Activated T-helper 1 cell treated with anti-CD3 and anti-CD28 coated beads, Interleukin-12 subunit alpha, Interleukin-12 subunit beta, Interleukin-2, Interleukin-4 antibody, amounts not matched to agents 30 ng/mL and 10 ng/mL and 1 ng/mL, durations not matched to agents 14 hours and 24 hours and 36 hours (primary cell): ENCODE results near the gene NUBPL. TPM values are rescaled to one million over a fixed set of nuclear protein-coding genes. Genes with fewer than 3 reads are reported as not detected.
"Not testable (repeated sequence)": the region's sequence is repeated elsewhere in the genome, so short reads cannot be mapped to it uniquely, and the experiment has no call there.

Experiments
- DNase-seq: peaks from one replicate; pipeline ENCODE4 v3.0.0; 2021; ENCODE audit warnings: low spot score
- H3K27ac Mint-ChIP-seq: one replicate; pipeline ENCODE4 v1.8.0; 2021; ENCODE audit warnings: mild to moderate bottlenecking, mixed read lengths
- H3K27me3 Mint-ChIP-seq: one replicate; pipeline ENCODE4 v1.8.0; 2022; ENCODE audit warnings: mild to moderate bottlenecking, moderate library complexity, mixed read lengths; ENCODE audit not compliant: insufficient read depth
- H3K36me3 Mint-ChIP-seq: one replicate; pipeline ENCODE4 v1.8.0; 2021; ENCODE audit warnings: low read depth, mixed read lengths
- H3K4me1 Mint-ChIP-seq: one replicate; pipeline ENCODE4 v1.8.0; 2021; ENCODE audit warnings: low read depth, mixed read lengths
- H3K4me3 Mint-ChIP-seq: one replicate; pipeline ENCODE4 v1.8.0; 2021; ENCODE audit warnings: mild to moderate bottlenecking, moderate library complexity, mixed read lengths
- H3K9me3 Mint-ChIP-seq: one replicate; pipeline ENCODE4 v1.8.0; 2021; ENCODE audit warnings: mixed read lengths
- intact Hi-C: fragments of 100-400 bp; cut with micrococcal nuclease; formaldehyde crosslinking; loops from one replicate; pipeline ENCODE4 v1.15.1; 2024
- total RNA-seq: library from RNA; stranded (reverse); gene quantifications from 2 replicates; pipeline ENCODE4 v1.2.3, GENCODE V29; 2022

The NUBPL gene
- total RNA-seq, 1 donor from 2014 or later, result 12.0 TPM

DNA sequence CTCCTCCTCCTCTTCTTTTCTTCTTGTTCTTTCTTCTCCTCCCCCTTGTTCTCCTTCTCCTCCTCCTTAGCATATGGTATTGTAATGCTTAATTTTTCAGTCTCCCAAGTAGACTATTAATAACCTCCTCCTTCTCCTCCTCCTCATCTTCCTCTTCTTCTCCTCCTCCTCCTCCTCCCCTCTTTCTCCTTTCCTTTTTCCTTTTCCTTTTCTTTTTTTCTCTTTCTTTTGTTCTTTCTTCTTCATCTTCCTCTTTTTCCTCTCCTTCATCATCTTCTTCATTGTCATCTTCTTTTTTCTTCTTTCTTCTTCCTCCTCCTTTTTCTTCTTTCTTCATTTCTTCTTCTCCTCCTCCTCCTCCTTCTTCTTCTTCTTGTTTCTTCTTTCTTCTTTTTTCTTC is 264.3 kb downstream of the NUBPL start:
- Mint-ChIP-seq H3K4me1 (no peaks in the 10 kb centered on the region), H3K36me3 (no peaks in the 10 kb centered on the region), H3K9me3 (peaks cover 2% of the 10 kb centered on the region), H3K27ac (no peak overlapping the region), H3K27me3 (no peaks in the 10 kb centered on the region), H3K4me3 (no peak overlapping the region)
- intact Hi-C loops, result no loop called here
- DNase-seq, result no peak

GRCh38 chr14:31827325-31827724 is 266.1 kb downstream of the NUBPL start:
- no peaks in the 10 kb centered on the region for H3K9me3 Mint-ChIP-seq
- H3K27ac Mint-ChIP-seq, result no peak overlapping the region
- H3K4me1 Mint-ChIP-seq, result no peaks in the 10 kb centered on the region
- intact Hi-C loops, result no loop called here
- H3K4me3 Mint-ChIP-seq, result no peak overlapping the region
- H3K27me3 Mint-ChIP-seq, result no peaks in the 10 kb centered on the region
- H3K36me3 Mint-ChIP-seq, result no peaks in the 10 kb centered on the region
- DNase-seq, result no peak

DNA sequence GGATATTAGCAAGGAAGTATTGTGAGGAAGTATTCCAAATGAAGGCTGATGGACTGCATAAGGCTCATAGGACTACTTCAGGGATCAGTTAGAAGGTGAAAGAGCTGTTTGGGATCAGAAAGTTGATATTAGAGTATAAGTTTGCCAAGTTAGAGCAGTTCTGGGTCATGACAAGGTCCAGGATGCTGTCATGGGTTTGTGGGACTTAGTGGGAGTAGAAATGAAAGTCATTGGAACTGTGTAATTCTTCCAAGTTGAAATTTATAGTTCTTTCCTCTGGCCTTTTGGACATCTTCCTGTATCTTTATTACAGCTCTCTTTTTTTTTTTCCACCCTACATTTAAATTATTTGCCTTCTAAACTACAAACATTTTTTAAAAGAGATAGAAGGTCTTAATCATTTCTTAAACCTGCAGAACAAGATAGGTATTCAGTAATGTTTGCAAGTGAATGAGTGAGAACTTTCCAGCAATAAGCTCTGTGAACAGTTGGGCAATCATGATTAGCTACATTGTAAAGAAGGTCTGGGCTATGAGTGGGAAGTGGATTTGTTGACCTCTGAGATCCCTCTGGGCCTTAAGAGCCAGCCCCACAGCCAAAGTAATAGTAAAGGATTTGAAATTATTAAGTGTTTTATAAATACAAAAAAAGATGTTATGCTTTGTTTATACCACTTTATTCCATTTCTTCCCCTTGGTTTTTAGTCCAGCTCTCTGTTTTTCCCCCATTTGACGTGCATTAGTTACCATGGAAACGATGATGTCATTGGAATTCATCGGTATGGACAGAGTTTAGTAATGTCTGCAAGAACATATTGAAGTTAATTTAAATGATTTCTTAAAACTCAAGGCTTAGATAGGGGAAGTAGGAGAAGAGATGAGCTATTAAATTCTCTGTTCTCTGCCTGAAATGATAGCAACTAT is 268.0 kb downstream of the NUBPL start:
- H3K36me3 Mint-ChIP-seq, result no peaks in the 10 kb centered on the region
- DNase-seq, result no peak
- H3K4me3 Mint-ChIP-seq, result no peak overlapping the region
- no peaks in the 10 kb centered on the region for H3K4me1 Mint-ChIP-seq
- intact Hi-C loops, result no loop called here
- H3K27ac Mint-ChIP-seq, result no peak overlapping the region
- no peaks in the 10 kb centered on the region for H3K27me3 Mint-ChIP-seq
- no peaks in the 10 kb centered on the region for H3K9me3 Mint-ChIP-seq

GRCh38 chr14:31834616-31835015 is 273.4 kb downstream of the NUBPL start:
- no peaks in the 10 kb centered on the region for H3K9me3 Mint-ChIP-seq
- H3K27ac Mint-ChIP-seq, result no peak overlapping the region
- intact Hi-C loops, result no loop called here
- H3K27me3 Mint-ChIP-seq, result no peaks in the 10 kb centered on the region
- no peaks in the 10 kb centered on the region for H3K4me1 Mint-ChIP-seq
- no peaks in the 10 kb centered on the region for H3K36me3 Mint-ChIP-seq
- H3K4me3 Mint-ChIP-seq, result no peak overlapping the region
- DNase-seq, result no peak

GRCh38 chr14:31835049-31835448 is 273.8 kb downstream of the NUBPL start:
- Mint-ChIP-seq H3K36me3 (no peaks in the 10 kb centered on the region), H3K4me1 (no peaks in the 10 kb centered on the region), H3K9me3 (no peaks in the 10 kb centered on the region), H3K27me3 (no peaks in the 10 kb centered on the region), H3K27ac (no peak overlapping the region), H3K4me3 (no peak overlapping the region)
- DNase-seq, result no peak
- intact Hi-C loops, result no loop called here

- intact Hi-C loops, result no loop called here
- no peak for DNase-seq
- Mint-ChIP-seq H3K27me3 (no peaks in the 10 kb centered on the region), H3K36me3 (no peaks in the 10 kb centered on the region), H3K4me3 (no peak overlapping the region), H3K4me1 (no peaks in the 10 kb centered on the region), H3K9me3 (no peaks in the 10 kb centered on the region), H3K27ac (no peak overlapping the region)
Observed at GRCh38 chr14:31837031-31837430, 275.8 kb downstream of the NUBPL start.

- no peaks in the 10 kb centered on the region for H3K36me3 Mint-ChIP-seq
- H3K27ac Mint-ChIP-seq, result no peak overlapping the region
- no peaks in the 10 kb centered on the region for H3K9me3 Mint-ChIP-seq
- H3K4me1 Mint-ChIP-seq, result no peaks in the 10 kb centered on the region
- no peak overlapping the region for H3K4me3 Mint-ChIP-seq
- DNase-seq, result no peak
- H3K27me3 Mint-ChIP-seq, result no peaks in the 10 kb centered on the region
- intact Hi-C loops, result no loop called here
Observed at GRCh38 chr14:31842899-31843298, 281.7 kb downstream of the NUBPL start.

DNA sequence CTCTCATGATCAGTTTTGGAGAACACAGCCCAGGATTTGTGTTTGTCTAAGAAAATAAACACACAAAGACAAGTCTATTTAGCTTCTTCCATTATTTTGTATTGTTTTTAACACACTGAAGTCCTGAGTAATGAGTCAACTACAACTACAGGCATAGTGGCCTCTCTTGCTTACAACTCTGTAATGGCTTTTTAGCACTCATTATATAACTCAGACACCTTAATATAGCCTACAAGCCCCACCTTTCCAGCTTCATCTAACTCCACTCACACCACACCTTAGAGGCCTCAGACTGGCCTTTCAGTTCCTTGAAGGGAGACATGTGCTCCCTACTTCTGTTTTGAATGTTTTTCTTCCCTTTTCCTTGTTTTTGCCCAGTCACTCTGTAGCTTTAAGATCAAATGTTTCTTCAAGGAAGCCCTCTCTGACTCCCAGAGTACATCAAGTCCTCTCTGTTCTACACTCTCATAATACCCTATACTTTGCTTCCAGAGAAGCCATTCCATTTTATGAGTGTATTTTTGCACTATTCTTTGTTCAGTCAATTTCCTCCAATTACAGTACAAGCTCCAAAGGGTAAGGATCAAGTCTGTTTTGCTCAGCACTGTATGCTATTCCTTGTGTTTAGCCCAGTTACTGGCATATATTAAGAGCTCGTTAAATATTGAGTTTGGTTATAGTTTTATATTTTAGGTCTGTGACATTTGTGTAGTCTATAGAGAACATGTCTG is 282.3 kb downstream of the NUBPL start:
- H3K4me3 Mint-ChIP-seq, result no peak overlapping the region
- H3K4me1 Mint-ChIP-seq, result no peaks in the 10 kb centered on the region
- intact Hi-C loops, result no loop called here
- no peaks in the 10 kb centered on the region for H3K9me3 Mint-ChIP-seq
- H3K36me3 Mint-ChIP-seq, result no peaks in the 10 kb centered on the region
- no peaks in the 10 kb centered on the region for H3K27me3 Mint-ChIP-seq
- DNase-seq, result no peak
- H3K27ac Mint-ChIP-seq, result no peak overlapping the region

DNA sequence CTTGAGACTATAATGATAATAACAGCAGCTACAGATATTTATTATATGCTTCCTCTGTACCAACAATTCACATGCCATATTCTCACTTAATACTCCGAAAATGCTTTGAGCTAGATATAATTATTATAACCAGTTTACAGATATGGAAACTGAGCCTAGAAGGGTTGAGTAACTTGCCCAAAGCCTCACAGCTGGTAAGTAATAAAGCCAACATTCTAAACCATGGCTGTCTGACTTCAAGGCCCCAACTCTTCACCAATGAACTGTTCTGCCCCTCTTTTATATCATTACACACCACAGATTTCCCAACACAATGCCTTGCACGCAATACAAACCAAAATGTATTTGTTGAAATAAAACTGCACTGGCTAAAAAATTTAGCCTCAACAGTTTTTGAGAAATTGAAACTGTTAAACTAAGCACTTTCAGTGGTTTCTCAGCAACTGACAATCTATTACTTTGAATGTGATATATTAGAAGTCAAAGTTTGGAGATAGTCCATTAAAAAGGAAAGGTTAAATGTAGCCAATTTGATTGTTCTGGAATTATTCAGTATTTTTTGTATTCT is 293.4 kb downstream of the NUBPL start:
- intact Hi-C loops, result no loop called here
- no peaks in the 10 kb centered on the region for H3K4me1 Mint-ChIP-seq
- no peak overlapping the region for H3K27ac Mint-ChIP-seq
- H3K36me3 Mint-ChIP-seq, result peaks cover 1% of the 10 kb centered on the region
- no peak for DNase-seq
- no peaks in the 10 kb centered on the region for H3K27me3 Mint-ChIP-seq
- no peak overlapping the region for H3K4me3 Mint-ChIP-seq
- H3K9me3 Mint-ChIP-seq, result peaks cover 7% of the 10 kb centered on the region

DNA sequence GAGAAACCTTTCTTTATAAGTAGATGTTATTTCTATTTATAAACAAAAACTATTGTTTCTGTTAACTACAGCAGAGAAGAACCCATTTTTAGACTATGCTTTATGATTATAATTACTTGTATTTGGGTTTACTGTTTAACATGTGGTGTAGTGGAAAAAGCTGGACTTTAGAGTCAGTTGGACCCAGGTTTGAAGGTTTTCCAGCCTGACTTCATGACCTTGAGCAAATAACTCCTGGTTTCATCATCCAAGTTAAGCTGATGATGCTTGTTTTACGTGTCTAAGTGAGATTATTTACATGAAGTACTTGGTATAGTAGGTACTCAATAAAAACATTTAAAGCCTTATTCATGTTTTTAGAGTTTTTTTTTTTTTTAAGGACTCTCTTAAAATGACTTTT is 294.1 kb downstream of the NUBPL start:
- Mint-ChIP-seq H3K4me3 (no peak overlapping the region), H3K9me3 (peaks cover 7% of the 10 kb centered on the region), H3K36me3 (peaks cover 1% of the 10 kb centered on the region), H3K27me3 (no peaks in the 10 kb centered on the region), H3K4me1 (no peaks in the 10 kb centered on the region), H3K27ac (no peak overlapping the region)
- no peak for DNase-seq
- intact Hi-C loops, result no loop called here

DNA sequence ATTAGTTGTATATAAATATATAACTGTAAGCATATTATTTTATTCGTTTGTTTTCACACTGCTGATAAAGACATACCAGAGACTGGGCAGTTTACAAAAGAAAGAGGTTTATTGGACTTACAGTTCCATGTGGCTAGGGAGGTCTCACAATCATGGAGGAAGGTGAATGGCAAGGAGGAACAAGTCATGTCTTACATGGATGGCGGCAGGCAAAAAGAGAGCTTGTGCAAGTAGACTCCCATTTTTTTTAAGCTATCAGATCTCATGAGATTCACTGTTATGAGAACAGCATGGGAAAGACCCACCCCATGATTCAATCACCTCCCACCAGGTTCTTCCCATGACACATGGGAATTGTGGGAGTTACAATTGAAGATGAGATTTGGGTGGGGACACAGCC is 294.8 kb downstream of the NUBPL start:
- H3K27ac Mint-ChIP-seq, H3K36me3 Mint-ChIP-seq, intact Hi-C loops, H3K27me3 Mint-ChIP-seq, H3K4me1 Mint-ChIP-seq, H3K4me3 Mint-ChIP-seq, DNase-seq: not testable (repeated sequence)
- peaks cover 11% of the 10 kb centered on the region for H3K9me3 Mint-ChIP-seq

DNA sequence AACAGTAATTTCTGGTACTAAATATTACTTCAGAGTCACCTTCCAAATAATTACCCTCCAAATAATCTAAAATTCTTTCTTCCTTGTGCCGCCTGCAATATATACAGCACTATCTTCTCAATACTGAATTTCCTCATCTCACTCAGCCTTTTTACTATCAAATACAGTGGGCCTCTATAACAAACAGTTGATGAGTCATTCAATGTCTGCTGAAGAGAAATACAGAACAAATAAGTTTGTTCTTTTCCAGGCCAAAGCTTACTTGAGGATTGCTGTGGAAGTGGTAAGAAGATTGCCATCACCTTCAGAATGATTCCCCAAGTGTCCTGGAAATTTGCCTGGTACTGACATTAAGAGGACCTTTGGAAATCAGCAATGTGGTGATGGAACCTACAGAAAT is 297.7 kb downstream of the NUBPL start:
- no peak for DNase-seq
- intact Hi-C loops, result no loop called here
- Mint-ChIP-seq H3K27me3 (no peaks in the 10 kb centered on the region), H3K4me1 (no peaks in the 10 kb centered on the region), H3K9me3 (peaks cover 14% of the 10 kb centered on the region), H3K36me3 (no peaks in the 10 kb centered on the region), H3K4me3 (no peak overlapping the region), H3K27ac (no peak overlapping the region)
